Peyer's patch (tissue), 4 donors: ENCODE results near the gene ABHD17B. TPM values are rescaled to one million over a fixed set of nuclear protein-coding genes. Genes with fewer than 3 reads are reported as not detected.
A peak's percentile ranks its signal among the peaks of the same experiment; 100 is the strongest.
"Not testable (repeated sequence)": the region's sequence is repeated elsewhere in the genome, so short reads cannot be mapped to it uniquely, and the experiment has no call there.

ENCODE experiments used
- DNase-seq, 3 donors: peaks; one replicate each; pipeline ENCODE4 v3.0.0-alpha.2; 2017 to 2019
- H3K27ac ChIP-seq, 4 donors: fragments of 200-600 bp; sonication (generic); one replicate each; pipeline ENCODE4 v1.5.1; 2016 to 2019
- H3K27me3 ChIP-seq, 2 donors: fragments of 200-600 bp; sonication (generic); one replicate each; pipeline ENCODE4 v1.5.1; 2019
- H3K36me3 ChIP-seq, 3 donors: fragments of 200-600 bp; sonication (generic); one replicate each; pipeline ENCODE4 v1.5.1; 2016 to 2019
- H3K4me1 ChIP-seq, 4 donors: fragments of 200-600 bp; sonication (generic); one replicate each; pipeline ENCODE4 v1.5.1; 2016 to 2019
- H3K4me3 ChIP-seq, 4 donors: fragments of 200-600 bp; sonication (generic); 1 replicate in 3 of 4; 2 replicates in 1 of 4; pipeline ENCODE4 v1.5.1; 2016 to 2019; ENCODE audit warnings: mild to moderate bottlenecking in 1 of 4
- H3K9me3 ChIP-seq, 4 donors: fragments of 200-600 bp; sonication (generic); one replicate each; pipeline ENCODE4 v1.5.1; 2016 to 2019; ENCODE audit warnings: mild to moderate bottlenecking in 1 of 4
- CTCF ChIP-seq, 6 experiments: fragments of 450-650 bp in 4 of 6; fragments of 200-600 bp in 2 of 6; sonication (generic) in 1 of 6; IDR thresholded peaks; one replicate each; pipeline ENCODE4 v1.5.1; 2017 to 2019; ENCODE audit warnings: antibody characterized with exemption in 6 of 6, mild to moderate bottlenecking in 3 of 6, moderate library complexity in 1 of 6
- POLR2A ChIP-seq, 2 donors: fragments of 450-650 bp; IDR thresholded peaks; one replicate each; pipeline ENCODE4 v1.5.1; 2017; ENCODE audit warnings: antibody characterized with exemption in 2 of 2, mild to moderate bottlenecking in 2 of 2, moderate library complexity in 2 of 2
- total RNA-seq, 4 donors: library from RNA; depleted of rRNA; stranded (reverse); fragments of >200 nt; gene quantifications; one replicate each; pipeline ENCODE4 v1.1.0, GENCODE V29; 2016

ABHD17B gene
- 10 to 100 TPM; 23.9 to 39.1 (median 34.0) TPM for total RNA-seq

GRCh38 chr9:71911061-71911907 is at the start of gene ABHD17B, which contains the start of gene C9orf85:
Gene ABHD17B, minus strand, starts transcription at chr9:71911193. Its CDS starts 36,113 bp downstream, at chr9:71875080.
Gene C9orf85, plus strand, starts transcription at chr9:71911639. Its CDS starts 96 bp downstream, at chr9:71911735.
- DNase-seq: peak; percentile 98 to 100 (median 99)
- no peaks in the 10 kb centered on the region for H3K9me3 ChIP-seq
- H3K27ac ChIP-seq: peak within 1 kb of the TSS; percentile 79 to 96 (median 96)
- H3K36me3 ChIP-seq: peaks cover 0 to 3% (median 0%) of the 10 kb centered on the region in 3 donors
- peak within 1 kb of the TSS; percentile 77 to 98 (median 95) for H3K4me3 ChIP-seq
- TF ChIP-seq POLR2A (IDR thresholded peaks at IDR 0.05): peak; percentile 97 to 99
- no peak for TF ChIP-seq CTCF (IDR thresholded peaks at IDR 0.05)
- H3K4me1 ChIP-seq: peaks cover 0 to 28% (median 6%) of the 10 kb centered on the region in 4 donors
- no peaks in the 10 kb centered on the region for H3K27me3 ChIP-seq

GRCh38 chr9:71955300-71955915 is 44.4 kb upstream of the ABHD17B start:
- H3K4me3 ChIP-seq: no peak overlapping the region
- DNase-seq: no peak
- H3K36me3 ChIP-seq: no peaks in the 10 kb centered on the region
- no peaks in the 10 kb centered on the region for H3K27me3 ChIP-seq
- no peaks in the 10 kb centered on the region for H3K4me1 ChIP-seq
- TF ChIP-seq POLR2A (IDR thresholded peaks at IDR 0.05) (no peak), CTCF (IDR thresholded peaks at IDR 0.05) (no peak)
- H3K27ac ChIP-seq: no peak overlapping the region
- no peaks in the 10 kb centered on the region for H3K9me3 ChIP-seq

GRCh38 chr9:71954652-71955051 is 43.7 kb upstream of the ABHD17B start:
- H3K27me3 ChIP-seq, H3K4me1 ChIP-seq, H3K4me3 ChIP-seq, H3K27ac ChIP-seq, H3K9me3 ChIP-seq, DNase-seq, H3K36me3 ChIP-seq: not testable (repeated sequence)

- Histone ChIP-seq H3K27me3 (no peaks in the 10 kb centered on the region), H3K4me1 (no peaks in the 10 kb centered on the region), H3K4me3 (no peak overlapping the region), H3K9me3 (no peaks in the 10 kb centered on the region), H3K27ac (peak overlapping the region in 3 of 4 donors; percentile 20 to 78 (median 63)), H3K36me3 (no peaks in the 10 kb centered on the region)
- no peak for DNase-seq
- TF ChIP-seq CTCF (IDR thresholded peaks at IDR 0.05): no peak
- TF ChIP-seq POLR2A (IDR thresholded peaks at IDR 0.05): peak in 1 of 2 donors; percentile 25
Measured at GRCh38 chr9:71944754-71945375, 33.9 kb upstream of the ABHD17B start.

GRCh38 chr9:71941998-71942567 is 31.1 kb upstream of the ABHD17B start:
- DNase-seq: no peak
- no peak for TF ChIP-seq CTCF (IDR thresholded peaks at IDR 0.05)
- no peak for TF ChIP-seq POLR2A (IDR thresholded peaks at IDR 0.05)
- H3K27ac ChIP-seq: no peak overlapping the region
- H3K27me3 ChIP-seq: no peaks in the 10 kb centered on the region
- no peaks in the 10 kb centered on the region for H3K36me3 ChIP-seq
- H3K4me3 ChIP-seq: no peak overlapping the region
- H3K4me1 ChIP-seq: no peaks in the 10 kb centered on the region
- H3K9me3 ChIP-seq: no peaks in the 10 kb centered on the region
